Measurements from ENCODE around the gene KCNIP3.
"Not testable (repeated sequence)": the region's sequence is repeated elsewhere in the genome, so short reads cannot be mapped to it uniquely, and the experiment has no call there.

The KCNIP3 gene

GRCh38 chr2:95375532-95376150 lies 78.5 kb downstream of the KCNIP3 start:
- H3K9me3 Mint-ChIP-seq = no peaks in the 10 kb centered on the region
- H3K36me3 Mint-ChIP-seq (ENCODE audit: low read depth) = no peaks in the 10 kb centered on the region
- no peak overlapping the region for H3K27ac Mint-ChIP-seq
- no peak for TF ChIP-seq CTCF (IDR thresholded peaks at IDR 0.05; ENCODE audit: unreplicated experiment in 3 of 3)
- no peak overlapping the region for H3K4me3 Mint-ChIP-seq
- peaks cover 5% of the 10 kb centered on the region for H3K4me1 Mint-ChIP-seq
- peaks cover 3% of the 10 kb centered on the region for H3K27me3 Mint-ChIP-seq (ENCODE audit: low read depth)

- Mint-ChIP-seq H3K9me3 (no peaks in the 10 kb centered on the region), H3K27ac (no peak overlapping the region), H3K27me3 (ENCODE audit: low read depth) (peaks cover 3% of the 10 kb centered on the region), H3K36me3 (ENCODE audit: low read depth) (no peaks in the 10 kb centered on the region), H3K4me3 (no peak overlapping the region), H3K4me1 (peaks cover 5% of the 10 kb centered on the region)
- TF ChIP-seq CTCF (IDR thresholded peaks at IDR 0.05; ENCODE audit: unreplicated experiment in 3 of 3) = no peak
These were observed 79.4 kb downstream of the KCNIP3 start for GRCh38 chr2:95376311-95377215.

GRCh38 chr2:95377216-95378123 lies 80.3 kb downstream of the KCNIP3 start:
- no peak for TF ChIP-seq CTCF (IDR thresholded peaks at IDR 0.05; ENCODE audit: unreplicated experiment in 3 of 3)
- peaks cover 5% of the 10 kb centered on the region for H3K4me1 Mint-ChIP-seq
- no peaks in the 10 kb centered on the region for H3K9me3 Mint-ChIP-seq
- no peak overlapping the region for H3K4me3 Mint-ChIP-seq
- no peak overlapping the region for H3K27ac Mint-ChIP-seq
- peaks cover 3% of the 10 kb centered on the region for H3K27me3 Mint-ChIP-seq (ENCODE audit: low read depth)
- H3K36me3 Mint-ChIP-seq (ENCODE audit: low read depth) = no peaks in the 10 kb centered on the region

DNA sequence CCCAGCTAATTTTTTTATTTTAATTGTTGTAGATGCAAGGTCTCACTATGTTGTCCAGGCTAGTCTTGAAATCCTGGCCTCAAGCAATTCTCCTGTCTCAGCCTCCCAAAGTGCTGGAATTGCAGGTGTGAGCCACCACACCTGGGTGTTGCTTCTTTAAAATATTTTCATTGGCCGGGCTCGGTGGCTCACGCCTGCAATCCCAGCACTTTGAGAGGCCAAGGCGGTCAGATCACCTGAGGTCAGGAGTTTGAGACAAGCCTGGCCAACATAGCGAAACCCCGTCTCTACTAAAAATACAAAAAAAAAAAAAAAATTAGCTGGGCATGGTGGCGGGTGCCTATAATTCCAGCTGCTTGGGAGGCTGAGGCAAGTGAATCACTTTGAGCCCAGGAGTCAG lies 81.1 kb downstream of the KCNIP3 start:
- not testable (repeated sequence) for H3K27me3 Mint-ChIP-seq (ENCODE audit: low read depth); H3K9me3 Mint-ChIP-seq; H3K27ac Mint-ChIP-seq; H3K36me3 Mint-ChIP-seq (ENCODE audit: low read depth); H3K4me1 Mint-ChIP-seq; H3K4me3 Mint-ChIP-seq

DNA sequence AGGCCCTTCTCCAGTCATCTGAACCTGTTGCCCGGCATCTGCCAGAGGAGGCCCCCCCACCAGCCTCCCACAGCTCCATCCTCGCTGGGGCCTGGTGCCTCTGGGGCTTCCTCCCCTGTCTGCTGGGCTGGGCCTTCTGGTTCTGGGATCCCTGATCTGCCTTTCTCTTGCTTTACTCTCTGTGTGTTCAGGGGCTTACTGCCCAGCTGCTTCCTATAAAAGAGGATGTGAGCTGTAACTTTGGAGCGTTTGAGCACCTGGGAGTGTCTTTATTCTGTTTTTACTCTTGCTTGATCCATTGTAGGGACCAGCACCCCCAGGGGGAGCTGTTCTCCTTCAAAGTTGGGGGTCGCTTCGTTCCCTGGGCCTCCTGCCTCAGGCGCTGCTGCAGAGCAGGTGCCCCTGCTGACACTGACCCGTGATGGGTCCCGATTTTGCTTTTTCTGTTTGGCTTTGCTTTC lies 82.3 kb downstream of the KCNIP3 start:
- TF ChIP-seq CTCF (IDR thresholded peaks at IDR 0.05; ENCODE audit: unreplicated experiment in 3 of 3) = no peak
- peaks cover 3% of the 10 kb centered on the region for H3K27me3 Mint-ChIP-seq (ENCODE audit: low read depth)
- no peaks in the 10 kb centered on the region for H3K36me3 Mint-ChIP-seq (ENCODE audit: low read depth)
- H3K9me3 Mint-ChIP-seq = no peaks in the 10 kb centered on the region
- H3K4me3 Mint-ChIP-seq = no peak overlapping the region
- H3K4me1 Mint-ChIP-seq = peaks cover 5% of the 10 kb centered on the region
- no peak overlapping the region for H3K27ac Mint-ChIP-seq

DNA sequence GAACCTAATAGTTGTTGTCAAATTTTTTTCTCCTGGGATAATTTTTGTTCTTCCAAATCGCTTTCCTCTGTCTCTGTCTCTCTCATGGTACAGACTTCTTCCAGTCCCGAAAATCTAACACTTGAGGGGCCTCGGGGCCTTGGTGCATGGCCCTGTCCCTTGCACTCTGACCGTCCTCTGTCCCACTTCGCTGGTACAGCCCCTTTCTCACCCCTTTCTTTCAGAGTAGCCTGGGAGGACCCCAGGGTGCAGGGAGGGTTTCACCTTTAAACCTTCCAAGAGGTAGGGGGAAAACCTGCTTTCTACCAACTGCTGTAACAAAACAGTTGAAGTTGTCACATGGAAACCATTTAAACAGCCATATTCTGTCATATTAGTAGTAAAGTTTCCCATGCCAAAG lies 83.1 kb downstream of the KCNIP3 start:
- peaks cover 3% of the 10 kb centered on the region for H3K27me3 Mint-ChIP-seq (ENCODE audit: low read depth)
- peaks cover 5% of the 10 kb centered on the region for H3K4me1 Mint-ChIP-seq
- no peak for TF ChIP-seq CTCF (IDR thresholded peaks at IDR 0.05; ENCODE audit: unreplicated experiment in 3 of 3)
- H3K27ac Mint-ChIP-seq = no peak overlapping the region
- no peaks in the 10 kb centered on the region for H3K9me3 Mint-ChIP-seq
- H3K4me3 Mint-ChIP-seq = no peak overlapping the region
- H3K36me3 Mint-ChIP-seq (ENCODE audit: low read depth) = no peaks in the 10 kb centered on the region

All from nephron (organoid).